ENCODE results near the gene VIPR2.

The VIPR2 gene

DNA sequence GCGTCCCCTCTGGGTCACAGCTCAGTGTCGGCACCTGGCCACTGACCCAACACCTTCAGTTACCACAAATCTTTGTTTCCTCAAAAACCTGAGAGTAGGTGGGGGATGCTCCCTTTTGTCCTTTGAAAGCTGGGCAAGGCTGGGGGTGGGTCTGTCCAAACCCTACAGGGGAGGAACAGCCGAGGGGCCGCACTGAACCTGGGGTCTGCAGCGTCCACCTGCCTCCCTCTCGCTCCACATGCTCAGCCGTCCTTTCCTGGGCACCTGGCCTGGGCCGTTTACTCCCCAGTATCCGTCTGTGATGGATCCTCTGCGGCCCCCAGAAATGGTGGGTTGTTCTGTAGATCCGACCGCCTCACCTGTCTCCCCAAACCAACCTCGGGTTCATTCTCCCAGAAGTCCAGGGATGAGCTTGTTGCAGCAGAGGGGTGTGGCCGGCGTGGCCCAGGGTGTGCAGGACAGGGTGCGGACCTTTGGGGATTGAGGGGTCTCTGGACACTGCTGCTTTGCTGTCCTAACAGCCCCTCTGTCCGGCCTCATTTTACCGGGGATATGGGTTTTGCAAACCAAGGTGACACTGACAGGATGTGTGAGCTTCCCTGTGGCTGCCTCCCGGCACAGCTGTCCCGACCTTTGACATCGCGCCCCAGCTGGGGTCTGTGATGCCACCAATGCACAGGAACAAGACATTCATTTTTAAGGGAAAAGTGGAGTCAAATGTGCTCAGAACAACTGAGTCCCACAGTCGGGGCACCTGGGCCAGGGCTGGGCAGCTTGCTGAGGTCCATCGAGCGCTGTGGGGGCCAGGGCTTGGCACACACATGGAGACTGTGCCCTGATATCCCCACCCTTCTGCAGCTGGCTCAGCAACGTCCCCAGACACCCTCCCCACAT, 115.9 kb downstream of the VIPR2 start:
- DNase-seq (ENCODE audit: low read depth): no peak
- no peak overlapping the region for H3K4me3 ChIP-seq (ENCODE audit: low read length)
- TF ChIP-seq, protein P1, sequence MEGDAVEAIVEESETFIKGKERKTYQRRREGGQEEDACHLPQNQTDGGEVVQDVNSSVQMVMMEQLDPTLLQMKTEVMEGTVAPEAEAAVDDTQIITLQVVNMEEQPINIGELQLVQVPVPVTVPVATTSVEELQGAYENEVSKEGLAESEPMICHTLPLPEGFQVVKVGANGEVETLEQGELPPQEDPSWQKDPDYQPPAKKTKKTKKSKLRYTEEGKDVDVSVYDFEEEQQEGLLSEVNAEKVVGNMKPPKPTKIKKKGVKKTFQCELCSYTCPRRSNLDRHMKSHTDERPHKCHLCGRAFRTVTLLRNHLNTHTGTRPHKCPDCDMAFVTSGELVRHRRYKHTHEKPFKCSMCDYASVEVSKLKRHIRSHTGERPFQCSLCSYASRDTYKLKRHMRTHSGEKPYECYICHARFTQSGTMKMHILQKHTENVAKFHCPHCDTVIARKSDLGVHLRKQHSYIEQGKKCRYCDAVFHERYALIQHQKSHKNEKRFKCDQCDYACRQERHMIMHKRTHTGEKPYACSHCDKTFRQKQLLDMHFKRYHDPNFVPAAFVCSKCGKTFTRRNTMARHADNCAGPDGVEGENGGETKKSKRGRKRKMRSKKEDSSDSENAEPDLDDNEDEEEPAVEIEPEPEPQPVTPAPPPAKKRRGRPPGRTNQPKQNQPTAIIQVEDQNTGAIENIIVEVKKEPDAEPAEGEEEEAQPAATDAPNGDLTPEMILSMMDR (conservative IDR thresholded peaks at IDR 0.05; ENCODE audit: low read length): no peak

DNA sequence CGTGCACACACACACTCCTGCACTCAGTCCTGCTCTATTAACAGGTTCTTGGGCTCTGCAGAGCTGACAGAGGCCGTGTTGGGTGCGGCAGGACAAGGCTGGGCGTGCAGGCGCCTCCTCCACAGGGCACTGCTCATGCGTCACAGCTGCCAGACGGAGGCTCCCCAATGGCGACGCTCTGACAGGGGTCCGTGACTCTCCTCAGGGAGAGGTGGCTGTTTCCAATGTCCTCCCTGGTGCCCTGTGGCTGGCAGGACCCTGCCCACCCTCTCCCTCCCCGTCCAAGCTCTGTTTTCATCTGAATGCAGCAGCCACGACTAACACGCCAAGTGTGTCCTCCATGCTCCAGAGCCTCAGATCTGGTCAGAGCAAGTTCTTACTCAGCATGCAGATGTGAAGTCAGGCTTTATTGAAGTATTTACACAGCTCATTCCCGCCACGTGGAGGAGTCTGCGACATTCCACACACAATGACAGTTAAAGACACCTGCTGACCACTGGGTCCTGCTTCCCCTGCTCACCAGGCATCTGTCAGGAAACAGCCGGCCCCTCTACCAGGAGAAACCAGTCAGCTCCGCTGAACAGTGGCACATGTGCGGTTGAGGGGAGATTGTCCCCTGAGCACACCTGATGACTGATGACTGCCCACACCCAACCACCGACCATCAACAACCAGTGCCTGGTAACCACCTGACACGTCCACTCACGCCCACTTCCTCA, 116.7 kb downstream of the VIPR2 start:
- no peak overlapping the region for H3K4me3 ChIP-seq (ENCODE audit: low read length)
- no peak for DNase-seq (ENCODE audit: low read depth)

DNA sequence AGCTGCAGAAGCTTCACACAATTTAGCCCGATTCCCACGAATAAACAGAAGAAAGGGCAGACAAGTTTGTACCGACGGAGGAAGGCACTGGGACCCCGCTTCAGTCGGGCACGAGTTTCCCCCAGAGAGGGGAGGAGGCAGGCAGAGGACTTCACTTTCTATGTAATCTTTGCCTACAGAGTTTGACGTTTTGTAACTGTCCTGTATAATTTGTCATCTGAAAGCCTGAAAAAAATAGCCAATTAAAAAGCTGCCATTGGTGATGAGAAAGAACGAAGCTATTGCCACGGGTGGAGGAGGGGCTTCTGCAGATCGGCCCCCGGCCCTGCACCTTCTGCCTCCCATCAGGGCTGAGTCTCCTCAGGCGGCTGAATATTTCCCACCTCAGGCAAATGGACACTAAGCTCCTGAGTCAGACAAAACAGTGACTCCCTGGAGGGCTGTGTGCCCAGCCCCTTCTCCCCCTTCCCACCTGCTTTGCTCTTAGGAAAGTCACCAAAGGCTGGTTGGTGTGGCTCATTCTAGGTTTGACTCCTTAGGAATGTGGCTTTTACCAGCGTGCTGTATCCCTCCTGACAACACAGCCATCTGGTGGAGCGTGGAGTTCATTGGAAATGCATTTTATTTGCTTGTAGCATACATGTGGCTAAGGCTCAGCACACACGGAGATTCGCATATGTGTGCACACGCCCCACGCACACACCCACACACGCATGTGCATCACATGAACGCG, 117.4 kb downstream of the VIPR2 start:
- DNase-seq (ENCODE audit: low read depth): no peak
- H3K4me3 ChIP-seq (ENCODE audit: low read length): no peak overlapping the region
- TF ChIP-seq, protein P1 (conservative IDR thresholded peaks at IDR 0.05; ENCODE audit: low read length): no peak

More for the DNA sequence above, 116.7 kb downstream of the VIPR2 start:
- TF ChIP-seq, protein P1 (conservative IDR thresholded peaks at IDR 0.05; ENCODE audit: low read length): no peak

DNA sequence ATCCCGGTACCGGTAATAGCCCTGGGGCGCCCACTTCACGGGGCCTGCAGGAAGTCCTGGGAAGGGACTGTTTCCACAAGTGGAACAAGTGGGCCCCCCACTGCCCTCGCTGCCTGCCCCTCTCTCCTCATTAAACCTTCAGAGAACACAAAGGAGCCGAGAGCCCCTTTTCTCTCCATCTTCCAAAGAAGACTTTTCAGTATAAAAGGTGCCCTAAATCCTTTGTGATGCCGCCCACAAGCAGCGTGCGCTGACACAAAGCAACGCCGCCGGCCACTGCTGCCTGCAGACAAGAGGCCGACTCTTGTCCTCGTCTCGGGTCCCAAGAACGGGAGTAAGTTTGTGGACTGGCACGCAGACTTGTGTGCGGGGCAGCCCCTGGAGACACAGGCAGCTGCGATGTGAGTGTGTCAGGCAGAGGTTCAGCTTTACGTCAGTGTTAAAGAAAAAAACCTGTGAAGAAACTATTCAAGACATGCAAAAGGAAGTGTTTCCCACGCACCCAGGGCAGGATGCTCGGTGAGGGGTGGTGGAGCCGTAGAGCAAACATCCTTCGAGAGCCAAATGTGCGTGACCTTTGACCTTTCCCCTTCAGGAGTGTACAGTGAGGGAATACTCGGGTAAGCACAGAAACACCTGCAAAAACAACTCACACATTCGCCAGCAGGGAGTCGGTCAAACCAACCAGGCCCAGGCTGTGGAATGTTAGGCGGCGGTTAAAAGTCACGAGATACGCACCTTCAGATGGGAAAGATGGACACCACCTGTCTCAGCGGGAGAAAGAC, 118.2 kb downstream of the VIPR2 start:
- no peak overlapping the region for H3K4me3 ChIP-seq (ENCODE audit: low read length)
- TF ChIP-seq, protein P1 (conservative IDR thresholded peaks at IDR 0.05; ENCODE audit: low read length): no peak
- no peak for DNase-seq (ENCODE audit: low read depth)

DNA sequence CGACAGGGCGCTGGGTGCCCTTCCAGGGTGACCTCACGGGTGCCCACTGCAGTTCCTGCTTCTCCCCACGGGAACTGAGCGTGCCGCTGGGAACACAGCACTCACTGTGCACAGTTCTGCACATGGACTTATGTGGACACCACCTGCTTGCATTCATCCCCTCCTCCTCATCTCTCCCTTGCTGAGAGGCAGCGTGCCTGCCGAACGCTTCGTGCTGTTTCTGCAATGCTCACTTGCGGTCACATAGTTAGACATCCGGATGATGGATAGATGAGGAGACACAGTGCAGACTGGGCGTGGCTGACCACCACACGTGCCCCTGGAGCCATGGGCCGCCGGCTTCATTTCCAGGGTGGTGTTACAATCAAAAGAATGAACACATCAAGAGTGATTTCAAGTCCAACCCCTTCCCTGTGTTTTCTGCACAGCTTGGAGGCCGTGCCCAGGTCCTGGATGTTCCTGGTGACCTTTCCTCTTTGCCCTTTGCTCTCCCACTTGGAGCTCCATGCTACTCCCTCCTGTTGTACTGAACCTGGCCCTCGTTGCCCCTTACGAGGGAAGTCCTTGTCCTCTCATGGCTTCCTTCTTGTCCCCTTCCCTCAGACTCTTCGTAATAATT, 119.4 kb downstream of the VIPR2 start:
- no peak overlapping the region for H3K4me3 ChIP-seq (ENCODE audit: low read length)
- DNase-seq (ENCODE audit: low read depth): no peak
- TF ChIP-seq, protein P1 (conservative IDR thresholded peaks at IDR 0.05; ENCODE audit: low read length): no peak

DNA sequence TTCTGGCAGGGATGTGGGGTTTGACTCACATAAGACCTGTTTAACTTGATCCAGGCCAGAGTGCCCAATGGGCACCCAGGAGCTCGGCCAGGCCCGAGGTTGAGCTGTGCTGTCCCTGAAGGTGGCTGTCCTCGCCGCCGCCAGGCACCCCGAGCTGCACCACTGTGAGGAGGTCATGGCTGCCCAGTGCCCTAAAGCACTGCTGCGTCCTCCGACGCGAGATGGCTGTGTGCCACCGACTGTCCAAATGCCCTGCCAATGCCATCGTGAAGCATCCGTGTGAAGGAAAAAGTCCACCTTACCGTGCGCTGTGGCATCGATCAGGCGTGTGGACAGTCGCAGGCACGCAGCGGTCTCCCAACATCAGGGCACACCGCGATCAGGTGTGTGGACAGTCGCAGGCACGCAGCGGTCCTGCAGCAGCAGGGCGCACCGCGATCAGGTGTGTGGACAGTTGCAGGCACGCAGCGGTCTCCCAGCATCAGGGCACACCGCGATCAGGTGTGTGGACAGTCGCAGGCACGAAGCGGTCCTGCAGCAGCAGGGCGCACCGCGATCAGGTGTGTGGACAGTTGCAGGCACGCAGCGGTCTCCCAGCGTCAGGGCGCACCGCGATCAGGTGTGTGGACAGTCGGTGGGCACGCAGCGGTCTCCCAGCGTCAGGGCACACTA, 120.3 kb downstream of the VIPR2 start:
- no peak overlapping the region for H3K4me3 ChIP-seq (ENCODE audit: low read length)
- DNase-seq (ENCODE audit: low read depth): no peak
- TF ChIP-seq, protein P1 (conservative IDR thresholded peaks at IDR 0.05; ENCODE audit: low read length): no peak

Data from AG10803 (cell line).